GM12874 (cell line): Measurements from ENCODE around the gene WDR45B.

Experiments
- TF ChIP-seq, protein P1 (sequence below): IDR thresholded peaks from 2 replicates; pipeline ENCODE4 v1.5.1; 2011; ENCODE audit warnings: low read depth, mild to moderate bottlenecking, control low read depth, low read length, moderate library complexity; ENCODE audit not compliant: insufficient read depth

The WDR45B gene

DNA sequence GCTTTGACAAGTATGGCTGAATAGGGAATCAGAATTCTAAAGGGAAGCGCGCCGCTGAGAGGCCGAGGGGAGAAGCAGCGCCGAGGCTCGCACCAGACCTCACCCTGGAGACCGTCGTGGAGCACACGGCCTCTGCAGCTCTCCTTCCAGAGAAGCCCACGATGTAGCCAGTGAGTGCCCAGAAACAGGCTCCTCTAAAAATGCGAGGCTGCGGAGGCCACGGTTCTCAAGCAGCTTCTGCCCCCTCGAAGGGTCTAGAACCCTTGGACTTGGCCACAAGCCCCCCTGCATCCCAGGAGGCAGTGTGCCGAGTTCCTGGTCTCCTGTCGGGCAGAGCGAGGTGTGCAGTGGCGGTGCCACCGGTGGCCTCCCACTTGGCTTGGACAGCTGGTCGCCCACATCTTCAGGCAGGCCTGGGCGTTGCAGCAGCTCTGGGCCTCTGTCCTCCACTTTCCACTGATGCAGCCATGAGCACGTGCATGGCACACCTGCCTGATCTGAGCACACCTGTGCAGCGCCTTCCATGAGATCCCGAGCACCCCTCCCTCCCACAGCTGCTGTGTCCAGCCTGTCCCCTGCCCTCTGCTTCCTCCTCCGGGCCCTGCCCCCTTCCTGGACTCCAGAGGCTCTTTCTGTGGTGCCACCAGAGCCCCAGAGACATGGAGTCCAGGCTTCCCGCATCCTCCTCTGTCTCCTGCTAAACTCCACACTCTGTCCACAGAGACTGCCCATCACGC, 18.9 kb upstream of the WDR45B start:
- TF ChIP-seq, protein P1, sequence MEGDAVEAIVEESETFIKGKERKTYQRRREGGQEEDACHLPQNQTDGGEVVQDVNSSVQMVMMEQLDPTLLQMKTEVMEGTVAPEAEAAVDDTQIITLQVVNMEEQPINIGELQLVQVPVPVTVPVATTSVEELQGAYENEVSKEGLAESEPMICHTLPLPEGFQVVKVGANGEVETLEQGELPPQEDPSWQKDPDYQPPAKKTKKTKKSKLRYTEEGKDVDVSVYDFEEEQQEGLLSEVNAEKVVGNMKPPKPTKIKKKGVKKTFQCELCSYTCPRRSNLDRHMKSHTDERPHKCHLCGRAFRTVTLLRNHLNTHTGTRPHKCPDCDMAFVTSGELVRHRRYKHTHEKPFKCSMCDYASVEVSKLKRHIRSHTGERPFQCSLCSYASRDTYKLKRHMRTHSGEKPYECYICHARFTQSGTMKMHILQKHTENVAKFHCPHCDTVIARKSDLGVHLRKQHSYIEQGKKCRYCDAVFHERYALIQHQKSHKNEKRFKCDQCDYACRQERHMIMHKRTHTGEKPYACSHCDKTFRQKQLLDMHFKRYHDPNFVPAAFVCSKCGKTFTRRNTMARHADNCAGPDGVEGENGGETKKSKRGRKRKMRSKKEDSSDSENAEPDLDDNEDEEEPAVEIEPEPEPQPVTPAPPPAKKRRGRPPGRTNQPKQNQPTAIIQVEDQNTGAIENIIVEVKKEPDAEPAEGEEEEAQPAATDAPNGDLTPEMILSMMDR: no peak

DNA sequence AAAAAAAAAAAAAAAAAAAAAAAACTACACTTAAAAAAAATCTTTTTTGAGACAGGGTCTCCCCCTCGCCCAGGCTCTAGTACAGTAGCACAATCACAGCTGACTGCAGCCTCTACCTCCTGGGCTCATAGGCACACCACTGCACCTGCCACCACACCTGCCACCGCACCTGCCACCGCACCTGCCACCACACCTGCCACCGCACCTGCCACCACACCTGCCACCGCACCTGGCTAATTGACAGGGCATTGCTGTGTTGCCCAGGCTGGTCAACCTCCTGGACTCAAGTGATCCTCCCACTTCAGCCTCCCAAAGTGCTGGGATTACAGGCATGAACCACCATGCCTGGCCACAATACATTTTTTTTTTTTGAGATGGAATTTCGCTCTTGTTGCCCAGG, 17.6 kb upstream of the WDR45B start:
- TF ChIP-seq, protein P1: no peak

DNA sequence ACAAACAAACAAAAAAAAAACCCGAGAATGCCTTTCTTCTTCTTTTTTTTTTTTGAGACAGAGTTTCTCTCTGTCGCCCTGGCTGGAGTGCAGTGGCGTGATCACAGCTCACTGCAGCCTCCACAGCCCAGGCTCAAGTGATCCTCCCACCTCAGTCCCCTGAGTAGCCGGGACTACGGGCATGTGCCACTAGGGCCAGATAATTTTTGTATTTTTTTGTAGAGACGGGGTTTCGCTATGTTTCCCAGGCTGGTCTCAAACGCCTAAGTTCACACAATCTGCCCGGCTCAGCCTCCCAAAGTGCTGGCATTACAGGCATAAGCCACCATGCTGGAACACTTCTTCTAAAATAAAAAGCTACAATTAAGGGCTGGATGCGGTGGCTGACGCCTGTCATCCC, 17.0 kb upstream of the WDR45B start:
- TF ChIP-seq, protein P1: no peak

DNA sequence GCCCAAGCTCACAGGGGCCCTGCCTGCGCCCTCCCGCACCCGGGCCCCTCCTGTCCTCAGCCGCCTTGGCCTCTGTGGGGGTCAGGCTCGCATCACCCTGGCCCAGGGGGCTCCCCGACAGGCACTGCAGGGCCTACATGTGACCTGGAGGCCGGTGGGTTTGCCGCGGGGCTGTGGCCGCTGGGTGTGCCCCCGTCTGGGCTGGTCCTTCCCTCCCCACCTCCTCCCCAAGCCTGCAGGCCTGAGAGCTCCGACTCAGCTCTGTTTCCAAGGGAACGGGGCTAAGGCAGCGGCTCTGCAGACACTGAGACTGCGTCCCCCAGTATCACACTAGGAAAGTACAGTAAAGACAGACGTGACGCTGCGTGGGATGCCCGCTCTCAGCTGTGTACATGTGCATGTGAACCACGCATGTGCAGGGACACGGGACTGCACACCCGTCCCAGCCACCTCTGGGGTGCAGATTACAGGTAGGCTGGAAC, 16.5 kb upstream of the WDR45B start:
- TF ChIP-seq, protein P1: no peak

DNA sequence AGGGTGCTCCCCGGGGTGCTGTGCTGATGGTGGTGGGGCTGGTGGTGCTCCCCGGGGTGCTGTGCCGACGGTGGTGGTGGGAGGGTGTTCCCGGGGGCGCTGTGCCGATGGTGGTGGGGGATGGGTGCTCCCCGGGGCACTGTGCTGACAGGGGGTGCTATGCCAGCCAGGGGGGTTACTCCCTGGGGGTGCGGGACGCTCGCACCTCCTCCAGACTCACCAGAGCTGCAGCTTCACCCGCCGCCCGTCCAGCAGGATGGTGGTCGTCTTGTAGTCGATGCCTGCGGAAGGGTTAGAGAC, 16.0 kb upstream of the WDR45B start:
- TF ChIP-seq, protein P1: no peak

DNA sequence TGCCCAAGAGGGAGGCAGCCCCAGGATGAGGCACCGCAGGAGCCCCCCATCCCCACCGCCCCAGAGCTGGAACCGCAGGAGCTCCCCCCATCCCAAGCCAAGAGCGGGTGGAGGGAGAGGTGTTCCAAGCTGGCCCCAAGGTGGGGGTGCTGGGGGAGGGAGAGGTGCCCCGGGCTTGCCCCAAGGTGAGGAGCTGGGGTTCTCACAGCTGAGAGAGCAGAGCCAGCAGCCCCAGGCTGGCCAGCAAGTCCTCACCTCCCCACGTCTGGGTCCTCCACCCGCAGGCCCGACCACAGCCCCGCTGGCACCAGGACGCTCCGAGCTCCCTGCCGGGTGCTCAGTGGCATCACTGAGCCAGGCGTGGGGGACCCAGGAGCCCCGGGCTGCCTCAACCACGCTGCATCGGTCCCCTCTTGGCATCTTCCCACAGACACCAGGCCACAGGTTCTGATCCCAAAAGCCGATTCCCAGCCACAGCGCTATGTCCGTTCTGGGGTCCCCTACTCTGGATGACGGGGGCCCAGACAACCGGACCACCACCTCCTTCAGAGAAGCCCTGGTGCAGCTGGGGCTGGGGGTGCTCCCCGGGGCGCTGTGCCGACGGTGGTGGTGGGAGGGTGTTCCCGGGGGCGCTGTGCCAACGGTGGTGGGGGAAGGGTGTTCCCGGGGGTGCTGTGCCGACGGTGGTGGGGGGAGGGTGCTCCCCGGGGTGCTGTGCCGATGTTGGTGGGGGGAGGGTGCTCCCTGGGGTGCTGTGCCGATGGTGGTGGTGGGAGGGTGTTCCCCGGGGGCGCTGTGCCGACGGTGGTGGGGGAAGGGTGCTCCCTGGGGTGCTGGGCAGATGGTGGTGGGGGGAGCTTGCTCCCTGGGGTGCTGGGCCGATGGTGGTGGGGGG, 15.4 kb upstream of the WDR45B start:
- TF ChIP-seq, protein P1: no peak

DNA sequence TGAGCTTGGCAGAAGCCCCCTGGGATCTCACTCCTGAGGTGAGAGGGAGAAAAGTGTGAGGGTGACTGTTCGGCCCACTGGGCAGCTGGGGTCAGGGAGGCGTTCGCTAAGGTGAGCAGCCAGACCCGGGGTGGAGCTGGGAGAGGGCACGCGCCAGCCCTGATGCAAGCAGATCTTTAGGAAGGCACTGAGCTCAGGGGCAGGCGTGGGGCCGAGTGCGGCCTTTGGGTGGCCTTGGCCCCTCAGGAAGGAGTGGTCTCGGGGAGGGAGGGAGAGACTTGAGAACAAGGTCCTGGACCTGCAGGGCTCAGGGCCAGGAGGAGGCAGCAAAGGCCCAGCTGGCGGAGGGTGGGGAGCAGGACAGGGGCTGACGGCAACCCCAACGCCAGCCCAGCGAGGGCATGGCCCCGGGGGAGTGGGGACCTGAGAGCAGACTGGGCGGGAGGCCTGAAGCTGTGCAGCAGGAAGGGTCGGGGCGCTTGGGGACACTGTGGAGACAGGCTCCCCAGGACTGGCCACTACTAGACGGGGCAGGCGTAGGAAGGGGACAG, 14.5 kb upstream of the WDR45B start:
- TF ChIP-seq, protein P1: no peak
